GM12878 (cell line): Measurements from ENCODE around the gene PSMC4. TPM values are rescaled to one million over a fixed set of nuclear protein-coding genes. Genes with fewer than 3 reads are reported as not detected.

Source experiments
- ATAC-seq: fragments of 200-7000 bp; cut with Tn5 transposase; 3 replicates; pipeline ENCODE4 v1.9.1; 2020; ENCODE audit warnings: mild to moderate bottlenecking, moderate library complexity
- BruUV-seq: library from RNA; stranded (reverse); fragments of 400-500 nt; replicated peaks from 2 replicates; lab custom pipeline; 2021; lab: Mats Ljungman, UMichigan
- CTCF ChIA-PET: fragments of 300-600 bp; sonication (Branson Sonifier 250); formaldehyde crosslinking; extraction: SDS; loops from one replicate; lab custom pipeline; 2021; ENCODE audit warnings: inconsistent platforms; lab: Yijun Ruan, JAX
- POLR2A ChIA-PET: fragments of 350-600 bp; formaldehyde crosslinking; extraction: SDS; loops from one replicate; lab custom pipeline; 2021; ENCODE audit warnings: inconsistent platforms; lab: Charles Lee
- RAD21 ChIA-PET: fragments of 300-600 bp; sonication (Branson Sonifier 250); formaldehyde crosslinking; loops from one replicate; lab custom pipeline; 2023; ENCODE audit warnings: antibody characterized with exemption; ENCODE audit not compliant: unreplicated experiment; lab: Charles Lee
- SMC1A ChIA-PET: fragments of 300-600 bp; sonication (Branson Sonifier 250); formaldehyde crosslinking; loops from one replicate; lab custom pipeline; 2023; ENCODE audit not compliant: unreplicated experiment, uncharacterized antibody; lab: Charles Lee
- DNase-seq: peaks from one replicate; pipeline ENCODE4 v3.0.0-alpha.2; 2011; ENCODE audit warnings: low read depth, low spot score
- FAIRE-seq: peaks from 3 replicates; lab custom pipeline; 2011; peaks lifted over from hg19 to GRCh38; lab: Jason Lieb, UNC
- H2AFZ ChIP-seq: 2 replicates; pipeline ENCODE4 v1.6.0; 2011; ENCODE audit warnings: low read depth, low read length, control low read depth; ENCODE audit not compliant: control insufficient read depth
- H3K27ac ChIP-seq: 2 replicates; pipeline ENCODE4 v1.5.1; 2011; ENCODE audit warnings: control low read depth; ENCODE audit not compliant: control insufficient read depth, insufficient read depth
- H3K27me3 ChIP-seq, 2 experiments: replicated peaks in 1 of 2; 2 replicates each; pipeline versions ENCODE4 v1.6.0 to v1.6.1; 2011; ENCODE audit warnings: low read length in 1 of 2; ENCODE audit not compliant: control insufficient read depth in 2 of 2, insufficient read depth in 2 of 2
- H3K36me3 ChIP-seq, 2 experiments: 2 replicates each; pipeline ENCODE4 v1.5.1; 2011; ENCODE audit warnings: low read length in 1 of 2; ENCODE audit not compliant: control insufficient read depth in 2 of 2, insufficient read depth in 2 of 2
- H3K4me1 ChIP-seq: 2 replicates; pipeline ENCODE4 v1.6.1; 2011; ENCODE audit warnings: mild to moderate bottlenecking, low read length, moderate library complexity, mixed read lengths; ENCODE audit not compliant: control insufficient read depth, insufficient read depth
- H3K4me2 ChIP-seq: 2 replicates; pipeline ENCODE4 v1.6.0; 2011; ENCODE audit warnings: control low read depth; ENCODE audit not compliant: control insufficient read depth, insufficient read depth
- H3K4me3 ChIP-seq: fragments of 200-600 bp; sonication (generic); 2 replicates; pipeline ENCODE4 v1.5.1; 2016
- H3K79me2 ChIP-seq: 2 replicates; pipeline ENCODE4 v1.6.0; 2011; ENCODE audit warnings: low read length; ENCODE audit not compliant: control insufficient read depth, insufficient read depth
- H3K9ac ChIP-seq: 2 replicates; pipeline ENCODE4 v1.8.0; 2011; ENCODE audit warnings: low read length, control low read depth, mixed read lengths; ENCODE audit not compliant: control insufficient read depth, insufficient read depth
- H3K9me3 ChIP-seq: replicated peaks from 3 replicates; pipeline ENCODE4 v1.5.1; 2011; ENCODE audit warnings: mild to moderate bottlenecking, low read length; ENCODE audit not compliant: control insufficient read depth, insufficient read depth
- H4K20me1 ChIP-seq: 2 replicates; pipeline ENCODE4 v1.6.0; 2011; ENCODE audit not compliant: control insufficient read depth, insufficient read depth
- BACH1 ChIP-seq: fragments of 450-650 bp; IDR thresholded peaks from 2 replicates; pipeline ENCODE4 v1.6.1; 2017; ENCODE audit warnings: mild to moderate bottlenecking, borderline replicate concordance
- CHD4 ChIP-seq: fragments of 200-600 bp; sonication (generic); IDR thresholded peaks from 2 replicates; pipeline ENCODE4 v1.6.1; 2016; ENCODE audit warnings: mild to moderate bottlenecking
- EP300 ChIP-seq, 2 experiments: fragments of 150-350 bp in 1 of 2; IDR thresholded peaks; 2 replicates each; pipeline ENCODE4 v1.6.1; 2011 to 2012; ENCODE audit warnings: low read depth in 2 of 2, low read length in 2 of 2, borderline replicate concordance in 1 of 2, improper control_type of control experiment in 1 of 2, inconsistent platforms in 1 of 2; ENCODE audit not compliant: control insufficient read depth in 1 of 2
- EZH2 ChIP-seq: IDR thresholded peaks from 2 replicates; pipeline ENCODE4 v1.6.1; 2012; ENCODE audit warnings: low read depth, mild to moderate bottlenecking, control low read depth, inconsistent platforms, low read length, borderline replicate concordance; ENCODE audit not compliant: control insufficient read depth
- HDAC2 ChIP-seq: fragments of 200-600 bp; sonication (generic); IDR thresholded peaks from 2 replicates; pipeline ENCODE4 v1.6.1; 2017
- MTA2 ChIP-seq: fragments of 450-650 bp; IDR thresholded peaks from 2 replicates; pipeline ENCODE4 v1.6.1; 2016; ENCODE audit warnings: low read depth, mild to moderate bottlenecking, moderate library complexity
- RUNX3 ChIP-seq: IDR thresholded peaks from 2 replicates; pipeline ENCODE4 v1.6.1; 2012; ENCODE audit warnings: low read length, inconsistent platforms
- SREBF2 ChIP-seq: IDR thresholded peaks from 2 replicates; pipeline ENCODE4 v1.6.1; 2012; ENCODE audit warnings: mild to moderate bottlenecking, low read length
- USF2 ChIP-seq: IDR thresholded peaks from 2 replicates; pipeline ENCODE4 v1.6.1; 2011; ENCODE audit warnings: low read depth, low read length, improper control_type of control experiment, borderline replicate concordance
- YBX1 ChIP-seq: fragments of 450-650 bp; IDR thresholded peaks from 2 replicates; pipeline ENCODE4 v1.6.1; 2016; ENCODE audit warnings: antibody characterized with exemption
- ZBTB4 ChIP-seq: fragments of 450-650 bp; formaldehyde crosslinking; IDR thresholded peaks from 2 replicates; pipeline ENCODE4 v1.4.0; 2022; ENCODE audit warnings: mild to moderate bottlenecking, moderate library complexity
- ZZZ3 ChIP-seq: IDR thresholded peaks from 2 replicates; pipeline ENCODE4 v1.6.1; 2011; ENCODE audit warnings: low read depth; ENCODE audit not compliant: control insufficient read depth, insufficient read length
- WGBS: methylation state at CpG from one replicate; pipeline ENCODE4 v1.1.6; 2016; ENCODE audit warnings: low lambda C conversion rate; ENCODE audit not compliant: insufficient replicate concordance, insufficient coverage; ENCODE audit errors: missing lambda C conversion rate; 5-methylcytosine and 5-hydroxymethylcytosine counted together
- in situ Hi-C: fragments of 300-500 bp; cut with MboI; formaldehyde crosslinking; loops from 9 replicates; pipeline ENCODE4 v1.14.3; 2018; ENCODE audit warnings: mixed read lengths
- intact Hi-C: fragments of 100-400 bp; cut with micrococcal nuclease; formaldehyde crosslinking; loops from one replicate; pipeline ENCODE4 v1.14.2; 2022; ENCODE audit not compliant: unreplicated experiment
- polyA plus RNA-seq, 11 experiments: library from polyadenylated mRNA; depleted of rRNA in 4 of 11; unstranded in 6 of 11; stranded (reverse) in 5 of 11; fragments of >200 nt; fragmentation: Nextera tagmentation in 4 of 11; fragmentation: Illumina TruSeq in 1 of 11; extraction: Ambion mirVana in 4 of 11; extraction: Trizol in 1 of 11; gene quantifications; 1 replicate in 1 of 11; 2 replicates in 10 of 11; pipeline versions ENCODE4 v1.2.1 to v1.2.3, GENCODE V29; 2011 to 2016; ENCODE audit warnings: inconsistent platforms in 2 of 11, missing spikeins in 2 of 11, low read depth in 1 of 11
- total RNA-seq, 4 experiments: library from RNA; depleted of rRNA in 3 of 4; stranded (reverse); fragments of >200 nt in 3 of 4; fragmentation: Illumina TruSeq in 1 of 4; extraction: Trizol in 1 of 4; gene quantifications; 2 replicates each; pipeline versions ENCODE4 v1.2.1 to v1.2.3, GENCODE V29; 2013 to 2021

PSMC4 gene
- total and polyA plus RNA-seq, 10 of the 15 experiments (the other 5 are each of a cell fraction or from before 2014, with no cell fraction given): 55.2 to 328 (median 127) TPM

- H3K4me1 ChIP-seq: peaks cover 12% of the 10 kb centered on the region
- H4K20me1 ChIP-seq: no peaks in the 10 kb centered on the region
- POLR2A ChIA-PET: interaction anchor here (0.5 to 1.2 kb wide), 4 partner anchors 9 to 19 kb away, joined by 3 to 12 read pairs (median 4); no protein-coding TSS in a partner anchor
- H3K27me3 ChIP-seq: no peaks in the 10 kb centered on the region
- CTCF ChIA-PET: interaction anchor here (0.5 to 1.4 kb wide), 5 partner anchors 9 to 213 kb away, joined by 3 to 15 read pairs (median 3); partner anchors contain the start of gene PSMC4
- no peaks in the 10 kb centered on the region for H3K9me3 ChIP-seq
- in situ Hi-C loops: no loop called here
- no peaks in the 10 kb centered on the region for H3K36me3 ChIP-seq
- DNase-seq: no peak
- intact Hi-C loops: no loop called here
- ATAC-seq: no peak
- SMC1A ChIA-PET: interaction anchor here (1.0 to 1.8 kb wide), 7 partner anchors 9 to 21 kb away, joined by 4 to 7 read pairs (median 6); partner anchors contain the start of gene PSMC4
- RAD21 ChIA-PET: interaction anchor here (1.2 to 1.4 kb wide), 2 partner anchors 9 to 19 kb away, joined by 6 to 8 read pairs; partner anchors contain the start of gene PSMC4
- WGBS: 98% methylated on average over 2 of the region's 2 CpGs
- no peak overlapping the region for H3K27ac ChIP-seq
- BruUV-seq: no TSS peak
- FAIRE-seq: no peak
- H3K79me2 ChIP-seq: no peaks in the 10 kb centered on the region
- no peak overlapping the region for H3K4me2 ChIP-seq
- no peak for TF ChIP-seq CHD4
- TF ChIP-seq MTA2: no peak
- TF ChIP-seq ZZZ3: no peak
- TF ChIP-seq HDAC2: no peak
- H3K9ac ChIP-seq: no peak overlapping the region
- no peak overlapping the region for H2AFZ ChIP-seq
- no peak overlapping the region for H3K4me3 ChIP-seq
Observed at GRCh38 chr19:39951065-39951650, 19.8 kb upstream of the PSMC4 start.

GRCh38 chr19:39951686-39952085 is 19.3 kb upstream of the PSMC4 start:
- ChIA-PET RAD21 (interaction anchor here (1.2 to 1.4 kb wide), 2 partner anchors 10 to 19 kb away, joined by 6 to 8 read pairs; partner anchors contain the start of gene PSMC4), CTCF (interaction anchor here (0.6 to 1.4 kb wide), 4 partner anchors 9 to 21 kb away, joined by 3 to 15 read pairs (median 3); partner anchors contain the start of gene PSMC4), SMC1A (interaction anchor here (1.0 to 1.8 kb wide), 7 partner anchors 10 to 22 kb away, joined by 4 to 7 read pairs (median 6); partner anchors contain the start of gene PSMC4), POLR2A (interaction anchor here (1.1 to 1.2 kb wide), 3 partner anchors 9 to 19 kb away, joined by 3 to 12 read pairs (median 6); no protein-coding TSS in a partner anchor)
- no peaks in the 10 kb centered on the region for H3K9me3 ChIP-seq
- FAIRE-seq (no peak), DNase-seq (no peak), ATAC-seq (no peak)
- no peak overlapping the region for H3K4me2 ChIP-seq
- no peak overlapping the region for H3K4me3 ChIP-seq
- WGBS: 92% methylated on average over 3 of the region's 3 CpGs
- peaks cover 12% of the 10 kb centered on the region for H3K4me1 ChIP-seq
- intact Hi-C loops (no loop called here), in situ Hi-C loops (no loop called here)
- no peaks in the 10 kb centered on the region for H3K27me3 ChIP-seq
- no peak overlapping the region for H3K27ac ChIP-seq
- H4K20me1 ChIP-seq: no peaks in the 10 kb centered on the region
- H3K36me3 ChIP-seq: no peaks in the 10 kb centered on the region
- no TSS peak for BruUV-seq
- no peaks in the 10 kb centered on the region for H3K79me2 ChIP-seq
- H3K9ac ChIP-seq: no peak overlapping the region
- no peak overlapping the region for H2AFZ ChIP-seq
- TF ChIP-seq ZBTB4 (CRISPR knock-in tag): no peak
- TF ChIP-seq EP300 (IDR thresholded peaks at IDR 0.05; ENCODE audit: borderline replicate concordance in 1 of 2, control insufficient read depth in 1 of 2, low read depth in 2 of 2, low read length in 2 of 2): no peak
- no peak for TF ChIP-seq BACH1
- TF ChIP-seq YBX1: no peak
- no peak for TF ChIP-seq RUNX3
- TF ChIP-seq MTA2: no peak
- TF ChIP-seq USF2: no peak
- TF ChIP-seq EZH2: no peak
- TF ChIP-seq SREBF2: no peak
